Breast epithelium (tissue), 4 donors: Measurements from ENCODE around the gene MFN2. TPM values are rescaled to one million over a fixed set of nuclear protein-coding genes. Genes with fewer than 3 reads are reported as not detected.

Source experiments
- DNase-seq, 2 donors: peaks; one replicate each; pipeline ENCODE4 v3.0.0-alpha.2; 2019; ENCODE audit warnings: low spot score in 2 of 2
- H3K27ac ChIP-seq, 2 donors: fragments of 200-600 bp; sonication (generic) in 1 of 2; one replicate each; pipeline ENCODE4 v1.5.1; 2016 to 2019; ENCODE audit warnings: mild to moderate bottlenecking in 1 of 2
- H3K27me3 ChIP-seq, 2 donors: fragments of 200-600 bp; sonication (generic) in 1 of 2; one replicate each; pipeline versions ENCODE4 v1.5.1 to v1.6.0; 2017 to 2019; ENCODE audit warnings: control low read depth in 1 of 2, mild to moderate bottlenecking in 1 of 2
- H3K36me3 ChIP-seq: fragments of 200-600 bp; one replicate; pipeline ENCODE4 v1.5.1; 2019
- H3K4me1 ChIP-seq, 2 donors: fragments of 200-600 bp; sonication (generic); one replicate each; pipeline ENCODE4 v1.5.1; 2016 to 2019; ENCODE audit warnings: control low read depth in 1 of 2
- H3K4me3 ChIP-seq, 3 donors: fragments of 200-600 bp; sonication (generic); 1 replicate in 2 of 3; 2 replicates in 1 of 3; pipeline ENCODE4 v1.5.1; 2016 to 2019; ENCODE audit warnings: mild to moderate bottlenecking in 3 of 3, moderate library complexity in 2 of 3
- H3K9me3 ChIP-seq, 2 donors: fragments of 200-600 bp; sonication (generic) in 1 of 2; one replicate each; pipeline ENCODE4 v1.5.1; 2016 to 2019; ENCODE audit warnings: control low read depth in 1 of 2
- POLR2A ChIP-seq: fragments of 450-650 bp; IDR thresholded peaks from one replicate; pipeline ENCODE4 v1.6.1; 2016; ENCODE audit warnings: antibody characterized with exemption, mild to moderate bottlenecking, moderate library complexity
- POLR2AphosphoS5 ChIP-seq, 3 donors: sonication (generic); formaldehyde crosslinking; IDR thresholded peaks; one replicate each; pipeline ENCODE4 v1.6.1; 2017; ENCODE audit warnings: antibody characterized with exemption in 3 of 3
- intact Hi-C: fragments of 100-400 bp; cut with DNase I; formaldehyde crosslinking; loops from one replicate; pipeline ENCODE4 v1.15.1; 2023; ENCODE audit warnings: low total_unique reads
- total RNA-seq, 3 donors: library from RNA; depleted of rRNA; stranded (reverse); fragments of >200 nt; gene quantifications; one replicate each; pipeline ENCODE4 v1.1.0, GENCODE V29; 2016
- TF ChIP-seq, protein P1 (sequence below), 3 donors: fragments of 450-650 bp; IDR thresholded peaks; one replicate each; pipeline ENCODE4 v1.5.1; 2016 to 2017; ENCODE audit warnings: antibody characterized with exemption in 3 of 3, mild to moderate bottlenecking in 3 of 3, moderate library complexity in 3 of 3

Gene MFN2
- total RNA-seq, 3 donors from 2014 or later = 51.4 to 64.9 (median 62.1) TPM

DNA sequence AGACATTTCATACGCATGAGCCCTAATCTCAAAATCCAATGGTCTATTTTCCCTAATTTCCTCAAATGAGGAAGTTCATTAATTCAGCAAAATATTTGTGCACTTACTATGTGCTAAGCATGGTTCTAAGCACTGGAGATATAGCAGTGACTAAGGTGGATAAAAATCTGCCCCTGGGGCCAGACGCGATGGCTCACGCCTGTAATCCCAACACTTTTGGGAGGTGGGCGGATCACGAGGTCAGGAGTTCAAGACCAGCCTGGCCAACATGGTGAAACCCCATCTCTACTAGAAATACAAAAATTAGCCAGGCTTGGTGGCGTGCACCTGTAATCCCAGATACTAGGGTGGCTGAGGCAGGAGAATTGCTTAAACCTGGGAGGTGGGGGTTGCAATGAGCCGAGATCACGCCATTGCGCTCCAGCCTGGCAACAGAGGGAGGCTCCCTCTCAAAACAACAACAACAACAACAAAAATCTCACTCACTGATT is 34.8 kb downstream of the MFN2 start:
- TF ChIP-seq, protein P1, sequence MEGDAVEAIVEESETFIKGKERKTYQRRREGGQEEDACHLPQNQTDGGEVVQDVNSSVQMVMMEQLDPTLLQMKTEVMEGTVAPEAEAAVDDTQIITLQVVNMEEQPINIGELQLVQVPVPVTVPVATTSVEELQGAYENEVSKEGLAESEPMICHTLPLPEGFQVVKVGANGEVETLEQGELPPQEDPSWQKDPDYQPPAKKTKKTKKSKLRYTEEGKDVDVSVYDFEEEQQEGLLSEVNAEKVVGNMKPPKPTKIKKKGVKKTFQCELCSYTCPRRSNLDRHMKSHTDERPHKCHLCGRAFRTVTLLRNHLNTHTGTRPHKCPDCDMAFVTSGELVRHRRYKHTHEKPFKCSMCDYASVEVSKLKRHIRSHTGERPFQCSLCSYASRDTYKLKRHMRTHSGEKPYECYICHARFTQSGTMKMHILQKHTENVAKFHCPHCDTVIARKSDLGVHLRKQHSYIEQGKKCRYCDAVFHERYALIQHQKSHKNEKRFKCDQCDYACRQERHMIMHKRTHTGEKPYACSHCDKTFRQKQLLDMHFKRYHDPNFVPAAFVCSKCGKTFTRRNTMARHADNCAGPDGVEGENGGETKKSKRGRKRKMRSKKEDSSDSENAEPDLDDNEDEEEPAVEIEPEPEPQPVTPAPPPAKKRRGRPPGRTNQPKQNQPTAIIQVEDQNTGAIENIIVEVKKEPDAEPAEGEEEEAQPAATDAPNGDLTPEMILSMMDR (IDR thresholded peaks at IDR 0.05) = no peak
- no peak for TF ChIP-seq POLR2AphosphoS5 (IDR thresholded peaks at IDR 0.05)
- no peak for TF ChIP-seq POLR2A
- Histone ChIP-seq H3K4me1 (no peaks in the 10 kb centered on the region), H3K9me3 (no peaks in the 10 kb centered on the region), H3K27ac (no peak overlapping the region), H3K4me3 (no peak overlapping the region), H3K36me3 (no peaks in the 10 kb centered on the region), H3K27me3 (no peaks in the 10 kb centered on the region)
- intact Hi-C loops = loop anchor here (2.0 kb wide), 1 partner anchor 52 kb away; no protein-coding TSS in a partner anchor
- no peak for DNase-seq

DNA sequence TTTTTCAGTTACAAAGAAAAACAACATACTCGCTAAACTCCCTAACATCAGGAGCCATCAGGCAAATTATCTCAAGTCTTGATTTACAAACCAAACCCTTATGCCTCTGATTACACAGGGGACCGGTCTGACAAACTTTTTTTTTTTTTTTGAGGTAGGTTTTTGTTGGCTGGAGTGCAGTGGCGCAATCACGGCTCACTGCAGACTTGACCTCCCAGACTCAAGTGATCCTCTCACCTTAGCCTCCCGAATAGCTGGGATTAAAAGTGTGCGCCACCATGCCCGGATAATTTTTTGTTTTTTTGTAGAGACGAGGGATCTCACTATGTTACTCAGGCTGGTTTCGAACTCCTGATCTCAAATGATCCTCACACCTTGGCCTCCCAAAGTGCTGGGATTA is 35.3 kb downstream of the MFN2 start:
- no peaks in the 10 kb centered on the region for H3K4me1 ChIP-seq

DNA sequence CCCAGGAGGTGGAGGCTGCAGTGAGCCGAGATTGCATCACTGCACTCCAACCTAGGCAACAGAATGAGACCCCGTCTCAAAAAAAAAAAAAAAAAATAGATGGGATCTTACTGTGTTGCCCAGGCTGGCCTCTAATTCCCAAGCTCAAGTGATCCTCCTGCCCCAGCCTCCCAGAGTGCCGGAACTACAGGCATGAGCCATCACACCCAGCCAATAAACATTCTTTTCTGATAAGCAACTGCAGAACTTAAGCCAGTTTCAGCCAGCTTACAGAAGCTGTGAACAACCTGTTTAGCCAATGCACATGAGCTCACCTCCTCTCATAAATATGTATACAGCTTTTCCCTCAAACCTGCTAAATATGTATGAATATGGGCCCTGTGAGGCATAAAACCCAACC is 35.9 kb downstream of the MFN2 start:
- Histone ChIP-seq H3K4me1 (no peaks in the 10 kb centered on the region), H3K27me3 (no peaks in the 10 kb centered on the region), H3K9me3 (no peaks in the 10 kb centered on the region), H3K27ac (no peak overlapping the region), H3K4me3 (no peak overlapping the region), H3K36me3 (no peaks in the 10 kb centered on the region)
- TF ChIP-seq POLR2AphosphoS5 (IDR thresholded peaks at IDR 0.05) (no peak), POLR2A (no peak)
- intact Hi-C loops = no loop called here
- DNase-seq = no peak

More for the DNA sequence above, 35.3 kb downstream of the MFN2 start:
- intact Hi-C loops = loop anchor here (2.0 kb wide), 1 partner anchor 51 kb away; no protein-coding TSS in a partner anchor
- no peak overlapping the region for H3K4me3 ChIP-seq
- H3K27me3 ChIP-seq = no peaks in the 10 kb centered on the region
- H3K9me3 ChIP-seq = no peaks in the 10 kb centered on the region
- no peaks in the 10 kb centered on the region for H3K36me3 ChIP-seq
- no peak overlapping the region for H3K27ac ChIP-seq
- no peak for TF ChIP-seq POLR2AphosphoS5 (IDR thresholded peaks at IDR 0.05)
- no peak for TF ChIP-seq POLR2A
- TF ChIP-seq, protein P1 (IDR thresholded peaks at IDR 0.05) = no peak
- DNase-seq = no peak

DNA sequence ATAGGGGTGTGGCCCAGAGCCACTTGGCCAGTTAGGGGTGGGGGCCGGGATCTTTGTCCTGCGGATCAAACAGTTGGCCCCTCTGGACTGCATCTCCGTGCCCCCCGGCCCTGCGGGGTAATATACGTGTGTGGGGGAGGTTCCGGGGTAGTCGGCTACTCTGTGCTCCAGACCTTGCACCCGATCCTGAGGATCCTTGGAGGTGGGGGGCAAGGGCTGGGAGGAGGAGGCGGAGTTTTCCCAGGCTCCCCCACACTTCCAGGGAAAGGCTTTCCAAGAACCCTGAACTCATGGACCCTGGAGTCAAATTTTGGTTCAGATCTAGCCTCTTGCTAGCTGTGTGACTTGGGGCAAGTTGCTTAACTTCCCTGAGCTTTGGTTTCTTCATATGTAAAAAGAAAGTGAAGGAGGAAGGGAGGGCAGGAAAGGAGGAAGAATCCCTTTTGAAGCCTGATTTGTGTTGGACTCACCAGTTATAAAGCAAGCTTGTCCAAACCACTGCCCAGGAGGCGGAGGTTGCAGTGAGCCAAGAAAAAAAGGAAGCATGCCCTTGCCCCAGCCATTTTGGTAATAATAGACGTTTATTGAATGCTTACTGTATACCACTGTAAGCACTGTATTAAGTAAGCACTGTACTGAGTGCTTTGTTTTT is 39.7 kb downstream of the MFN2 start:
- DNase-seq = no peak
- intact Hi-C loops = no loop called here
- Histone ChIP-seq H3K4me3 (peak overlapping the region; percentile 89 to 97 (median 94)), H3K27me3 (no peaks in the 10 kb centered on the region), H3K36me3 (no peaks in the 10 kb centered on the region), H3K9me3 (no peaks in the 10 kb centered on the region), H3K4me1 (no peaks in the 10 kb centered on the region), H3K27ac (peak overlapping the region; percentile 59 to 89)
- TF ChIP-seq, protein P1 (IDR thresholded peaks at IDR 0.05) = no peak
- TF ChIP-seq POLR2AphosphoS5 (IDR thresholded peaks at IDR 0.05) (no peak), POLR2A (no peak)

DNA sequence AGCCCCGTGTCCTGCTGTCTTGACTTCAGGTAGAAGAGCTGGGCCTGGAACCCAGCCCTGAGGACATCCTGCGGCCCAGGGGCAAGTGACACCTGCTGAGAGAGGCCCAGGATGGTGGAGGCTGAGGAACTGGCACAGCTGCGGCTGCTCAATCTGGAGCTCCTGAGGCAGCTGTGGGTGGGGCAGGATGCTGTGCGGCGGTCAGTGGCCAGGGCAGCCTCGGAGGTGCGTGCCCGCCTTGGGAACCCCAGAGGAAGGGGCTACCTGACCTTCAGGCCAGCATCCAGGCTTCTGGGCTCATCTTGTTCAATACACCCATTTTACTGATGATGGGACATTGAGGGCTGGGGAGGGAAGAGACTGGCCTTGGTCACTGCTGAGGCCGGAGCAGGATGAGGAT is 41.4 kb downstream of the MFN2 start:
- DNase-seq = no peak
- intact Hi-C loops = no loop called here
- Histone ChIP-seq H3K4me3 (no peak overlapping the region), H3K27me3 (no peaks in the 10 kb centered on the region), H3K4me1 (no peaks in the 10 kb centered on the region), H3K36me3 (no peaks in the 10 kb centered on the region), H3K9me3 (no peaks in the 10 kb centered on the region), H3K27ac (no peak overlapping the region)
- TF ChIP-seq POLR2AphosphoS5 (IDR thresholded peaks at IDR 0.05) (no peak), POLR2A (no peak)
- TF ChIP-seq, protein P1 (IDR thresholded peaks at IDR 0.05) = no peak
